ENCODE results near the gene FAM168A.

DNA sequence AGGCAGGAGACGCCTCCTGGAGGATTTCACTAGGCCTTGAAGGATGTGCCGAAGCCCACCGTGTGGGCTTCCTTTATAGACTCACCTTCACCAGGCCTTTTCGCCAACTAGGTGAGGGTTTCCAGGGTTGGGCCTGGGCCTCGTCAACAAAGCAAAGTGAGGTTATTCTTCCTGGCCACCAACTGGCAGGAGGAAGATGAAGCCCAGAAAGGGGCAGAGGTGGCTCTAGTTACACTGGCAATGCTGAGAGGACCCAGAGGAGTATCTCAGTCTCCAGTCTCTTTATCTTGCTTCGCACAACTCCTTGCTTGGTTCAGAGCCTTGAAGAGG, 222.1 kb downstream of the FAM168A start:
- TF ChIP-seq, protein P1, sequence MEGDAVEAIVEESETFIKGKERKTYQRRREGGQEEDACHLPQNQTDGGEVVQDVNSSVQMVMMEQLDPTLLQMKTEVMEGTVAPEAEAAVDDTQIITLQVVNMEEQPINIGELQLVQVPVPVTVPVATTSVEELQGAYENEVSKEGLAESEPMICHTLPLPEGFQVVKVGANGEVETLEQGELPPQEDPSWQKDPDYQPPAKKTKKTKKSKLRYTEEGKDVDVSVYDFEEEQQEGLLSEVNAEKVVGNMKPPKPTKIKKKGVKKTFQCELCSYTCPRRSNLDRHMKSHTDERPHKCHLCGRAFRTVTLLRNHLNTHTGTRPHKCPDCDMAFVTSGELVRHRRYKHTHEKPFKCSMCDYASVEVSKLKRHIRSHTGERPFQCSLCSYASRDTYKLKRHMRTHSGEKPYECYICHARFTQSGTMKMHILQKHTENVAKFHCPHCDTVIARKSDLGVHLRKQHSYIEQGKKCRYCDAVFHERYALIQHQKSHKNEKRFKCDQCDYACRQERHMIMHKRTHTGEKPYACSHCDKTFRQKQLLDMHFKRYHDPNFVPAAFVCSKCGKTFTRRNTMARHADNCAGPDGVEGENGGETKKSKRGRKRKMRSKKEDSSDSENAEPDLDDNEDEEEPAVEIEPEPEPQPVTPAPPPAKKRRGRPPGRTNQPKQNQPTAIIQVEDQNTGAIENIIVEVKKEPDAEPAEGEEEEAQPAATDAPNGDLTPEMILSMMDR (IDR thresholded peaks at IDR 0.05) = no peak
- TF ChIP-seq POLR2A (IDR thresholded peaks at IDR 0.05) = no peak
